ENCODE results near the gene TTLL1. TPM values are rescaled to one million over a fixed set of nuclear protein-coding genes. Genes with fewer than 3 reads are reported as not detected.

TTLL1 gene
- total RNA-seq, 1 donor from 2014 or later: 9.4 TPM

DNA sequence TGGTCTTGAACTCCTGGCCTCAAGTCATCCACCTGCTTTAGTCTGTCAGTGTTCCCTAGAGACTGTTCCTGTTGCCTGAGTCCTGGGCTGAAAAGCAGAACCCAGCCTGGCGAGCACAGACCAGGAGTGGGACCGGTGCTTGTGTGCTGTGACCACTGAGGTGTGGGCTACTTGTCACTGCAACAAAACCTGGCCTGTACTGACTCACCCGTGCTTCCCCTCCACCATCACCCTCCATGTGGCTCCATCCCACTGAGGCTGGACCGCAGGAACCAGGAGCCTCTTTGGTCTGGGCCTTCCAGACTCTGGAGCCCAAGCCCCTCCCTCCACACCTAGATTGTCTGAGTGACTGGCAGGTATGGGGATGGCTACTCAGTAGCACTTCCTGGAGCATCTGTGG lies 45.4 kb upstream of the TTLL1 start:
- Histone ChIP-seq H3K4me2 (no peak overlapping the region), H3K9ac (no peak overlapping the region), H3F3A (ENCODE audit: low read depth) (no peaks in the 10 kb centered on the region), H2AFZ (replicated peaks) (no peak overlapping the region), H3K9me3 (ENCODE audit: low read depth) (no peaks in the 10 kb centered on the region), H3K4me3 (no peak overlapping the region), H4K20me1 (ENCODE audit: low read depth) (peaks cover 3% of the 10 kb centered on the region), H3K36me3 (no peaks in the 10 kb centered on the region), H3K79me2 (ENCODE audit: low read depth) (no peaks in the 10 kb centered on the region), H3K4me1 (peaks cover 3% of the 10 kb centered on the region), H3K27me3 (no peaks in the 10 kb centered on the region), H3K27ac (no peak overlapping the region)
- no peaks in the 10 kb centered on the region for H3K9me3 Mint-ChIP-seq
- no peak overlapping the region for H3K4me3 Mint-ChIP-seq
- no peaks in the 10 kb centered on the region for H3K4me1 Mint-ChIP-seq
- H3K27me3 Mint-ChIP-seq (ENCODE audit: insufficient read depth, low read depth): no peaks in the 10 kb centered on the region
- H3K36me3 Mint-ChIP-seq: peaks cover 18% of the 10 kb centered on the region
- DNase-seq (ENCODE audit: low spot score): no peak
- TF ChIP-seq EZH2 (IDR thresholded peaks at IDR 0.05) (no peak), EZH2phosphoT487 (IDR thresholded peaks at IDR 0.05) (no peak)
- TF ChIP-seq, protein P1, sequence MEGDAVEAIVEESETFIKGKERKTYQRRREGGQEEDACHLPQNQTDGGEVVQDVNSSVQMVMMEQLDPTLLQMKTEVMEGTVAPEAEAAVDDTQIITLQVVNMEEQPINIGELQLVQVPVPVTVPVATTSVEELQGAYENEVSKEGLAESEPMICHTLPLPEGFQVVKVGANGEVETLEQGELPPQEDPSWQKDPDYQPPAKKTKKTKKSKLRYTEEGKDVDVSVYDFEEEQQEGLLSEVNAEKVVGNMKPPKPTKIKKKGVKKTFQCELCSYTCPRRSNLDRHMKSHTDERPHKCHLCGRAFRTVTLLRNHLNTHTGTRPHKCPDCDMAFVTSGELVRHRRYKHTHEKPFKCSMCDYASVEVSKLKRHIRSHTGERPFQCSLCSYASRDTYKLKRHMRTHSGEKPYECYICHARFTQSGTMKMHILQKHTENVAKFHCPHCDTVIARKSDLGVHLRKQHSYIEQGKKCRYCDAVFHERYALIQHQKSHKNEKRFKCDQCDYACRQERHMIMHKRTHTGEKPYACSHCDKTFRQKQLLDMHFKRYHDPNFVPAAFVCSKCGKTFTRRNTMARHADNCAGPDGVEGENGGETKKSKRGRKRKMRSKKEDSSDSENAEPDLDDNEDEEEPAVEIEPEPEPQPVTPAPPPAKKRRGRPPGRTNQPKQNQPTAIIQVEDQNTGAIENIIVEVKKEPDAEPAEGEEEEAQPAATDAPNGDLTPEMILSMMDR (IDR thresholded peaks at IDR 0.05): no peak
- H3K27ac Mint-ChIP-seq: no peak overlapping the region

DNA sequence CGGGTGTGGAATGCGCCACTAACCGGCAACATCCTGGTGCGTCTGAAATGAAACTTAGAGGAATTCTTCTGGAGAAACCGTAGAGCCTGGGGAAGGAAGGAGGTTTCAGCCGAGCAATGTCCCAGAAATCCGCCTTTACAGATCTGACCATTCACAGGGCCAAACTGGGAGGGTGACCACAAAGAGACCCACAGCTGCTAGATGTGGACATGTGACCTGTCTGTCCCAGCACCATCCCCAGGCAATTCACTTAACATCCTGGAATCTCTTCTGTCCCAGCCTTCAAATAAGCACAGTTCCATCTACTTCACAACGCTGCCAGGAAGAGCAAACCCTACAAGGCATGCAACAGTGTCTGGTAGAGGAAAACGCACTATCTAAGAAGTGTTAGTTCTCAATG lies 44.2 kb upstream of the TTLL1 start:
- Mint-ChIP-seq H3K9me3 (no peaks in the 10 kb centered on the region), H3K27me3 (ENCODE audit: insufficient read depth, low read depth) (peaks cover 2% of the 10 kb centered on the region), H3K36me3 (peaks cover 12% of the 10 kb centered on the region), H3K4me3 (no peak overlapping the region), H3K27ac (no peak overlapping the region), H3K4me1 (no peaks in the 10 kb centered on the region)
- no peak overlapping the region for H3K9ac ChIP-seq
- H3K4me3 ChIP-seq: no peak overlapping the region
- peaks cover 12% of the 10 kb centered on the region for H4K20me1 ChIP-seq (ENCODE audit: low read depth)
- H3K4me1 ChIP-seq: peaks cover 11% of the 10 kb centered on the region
- H3K27ac ChIP-seq: no peak overlapping the region
- no peak overlapping the region for H3K4me2 ChIP-seq
- no peaks in the 10 kb centered on the region for H3K27me3 ChIP-seq
- H2AFZ ChIP-seq (replicated peaks): no peak overlapping the region
- H3K36me3 ChIP-seq: no peaks in the 10 kb centered on the region
- TF ChIP-seq EZH2 (IDR thresholded peaks at IDR 0.05) (no peak), EZH2phosphoT487 (IDR thresholded peaks at IDR 0.05) (no peak)
- TF ChIP-seq, protein P1 (IDR thresholded peaks at IDR 0.05): no peak
- DNase-seq (ENCODE audit: low spot score): no peak
- H3F3A ChIP-seq (ENCODE audit: low read depth): no peaks in the 10 kb centered on the region
- H3K79me2 ChIP-seq (ENCODE audit: low read depth): no peaks in the 10 kb centered on the region
- H3K9me3 ChIP-seq (ENCODE audit: low read depth): no peaks in the 10 kb centered on the region

DNA sequence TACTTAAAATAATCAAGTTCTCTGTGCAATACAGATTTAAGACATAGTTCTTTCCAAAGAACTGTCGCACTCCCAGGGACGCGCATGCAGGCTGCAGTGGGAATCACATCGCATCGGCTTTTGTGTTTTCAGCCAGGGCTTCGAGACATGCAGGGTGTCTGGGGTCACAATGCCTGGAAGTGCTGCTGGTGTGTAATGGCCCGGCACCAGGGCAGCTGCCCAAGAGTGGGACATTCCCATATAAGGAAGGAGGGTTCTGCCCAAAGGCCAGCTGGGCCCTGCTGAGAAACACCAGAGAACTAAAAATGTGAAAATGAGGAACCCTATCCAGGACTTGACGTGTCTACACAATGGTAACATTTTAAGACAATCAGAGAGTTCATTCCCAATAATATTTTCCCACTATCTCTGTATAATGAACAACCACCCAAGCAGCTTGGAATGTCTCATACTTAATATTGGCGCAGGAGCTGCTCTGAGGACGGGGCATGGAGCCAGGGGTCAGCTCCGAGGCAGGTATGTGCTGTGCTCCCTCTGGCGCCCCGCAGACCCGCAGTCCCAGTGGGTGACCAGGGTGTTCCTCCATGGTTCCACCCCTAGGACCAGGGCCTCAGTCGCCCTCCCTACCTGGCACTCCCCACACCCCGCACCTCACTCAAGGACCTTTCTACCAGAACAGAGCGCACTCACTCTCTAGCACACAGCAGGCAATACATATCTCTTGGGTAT lies 42.7 kb upstream of the TTLL1 start:
- Histone ChIP-seq H3K79me2 (ENCODE audit: low read depth) (no peaks in the 10 kb centered on the region), H4K20me1 (ENCODE audit: low read depth) (peaks cover 12% of the 10 kb centered on the region), H3K4me2 (no peak overlapping the region), H2AFZ (replicated peaks) (no peak overlapping the region), H3K27me3 (no peaks in the 10 kb centered on the region), H3F3A (ENCODE audit: low read depth) (no peaks in the 10 kb centered on the region), H3K9me3 (ENCODE audit: low read depth) (no peaks in the 10 kb centered on the region), H3K27ac (no peak overlapping the region), H3K9ac (no peak overlapping the region), H3K36me3 (no peaks in the 10 kb centered on the region), H3K4me1 (peaks cover 11% of the 10 kb centered on the region), H3K4me3 (no peak overlapping the region)
- H3K27ac Mint-ChIP-seq: no peak overlapping the region
- H3K9me3 Mint-ChIP-seq: no peaks in the 10 kb centered on the region
- H3K4me3 Mint-ChIP-seq: no peak overlapping the region
- TF ChIP-seq EZH2phosphoT487 (IDR thresholded peaks at IDR 0.05) (no peak), EZH2 (IDR thresholded peaks at IDR 0.05) (no peak)
- TF ChIP-seq, protein P1 (IDR thresholded peaks at IDR 0.05): no peak
- H3K4me1 Mint-ChIP-seq: peaks cover 2% of the 10 kb centered on the region
- peaks cover 10% of the 10 kb centered on the region for H3K36me3 Mint-ChIP-seq
- H3K27me3 Mint-ChIP-seq (ENCODE audit: insufficient read depth, low read depth): peaks cover 4% of the 10 kb centered on the region
- DNase-seq (ENCODE audit: low spot score): no peak

Data from neural progenitor cell (in vitro differentiated cells).